ENCODE data around the gene OGN. TPM values are rescaled to one million over a fixed set of nuclear protein-coding genes. Genes with fewer than 3 reads are reported as not detected.

OGN gene
- polyA plus RNA-seq, 1 donor (not counting 4 experiments of a cell fraction or from before 2014, with no cell fraction given) = not detected

DNA sequence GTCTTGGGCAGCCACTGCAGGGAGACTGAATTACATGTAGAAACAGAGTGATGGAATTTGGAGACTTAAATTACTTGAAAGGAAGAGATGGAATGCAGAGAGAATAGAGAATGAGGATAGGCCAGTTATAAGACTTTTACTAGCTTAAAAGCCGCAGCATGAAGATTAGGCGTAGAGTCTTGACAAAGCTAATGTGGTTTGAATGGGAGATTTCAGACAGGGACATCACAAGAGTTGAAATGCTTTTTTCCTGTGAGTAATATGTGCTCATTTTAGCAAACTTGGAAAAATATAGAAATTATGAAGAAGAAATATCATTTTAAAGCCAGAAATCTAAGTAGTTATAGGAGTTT, 71.1 kb downstream of the OGN start:
- no peak for TF ChIP-seq EZH2 (IDR thresholded peaks at IDR 0.05; ENCODE audit: low read length)
- TF ChIP-seq, protein P1, sequence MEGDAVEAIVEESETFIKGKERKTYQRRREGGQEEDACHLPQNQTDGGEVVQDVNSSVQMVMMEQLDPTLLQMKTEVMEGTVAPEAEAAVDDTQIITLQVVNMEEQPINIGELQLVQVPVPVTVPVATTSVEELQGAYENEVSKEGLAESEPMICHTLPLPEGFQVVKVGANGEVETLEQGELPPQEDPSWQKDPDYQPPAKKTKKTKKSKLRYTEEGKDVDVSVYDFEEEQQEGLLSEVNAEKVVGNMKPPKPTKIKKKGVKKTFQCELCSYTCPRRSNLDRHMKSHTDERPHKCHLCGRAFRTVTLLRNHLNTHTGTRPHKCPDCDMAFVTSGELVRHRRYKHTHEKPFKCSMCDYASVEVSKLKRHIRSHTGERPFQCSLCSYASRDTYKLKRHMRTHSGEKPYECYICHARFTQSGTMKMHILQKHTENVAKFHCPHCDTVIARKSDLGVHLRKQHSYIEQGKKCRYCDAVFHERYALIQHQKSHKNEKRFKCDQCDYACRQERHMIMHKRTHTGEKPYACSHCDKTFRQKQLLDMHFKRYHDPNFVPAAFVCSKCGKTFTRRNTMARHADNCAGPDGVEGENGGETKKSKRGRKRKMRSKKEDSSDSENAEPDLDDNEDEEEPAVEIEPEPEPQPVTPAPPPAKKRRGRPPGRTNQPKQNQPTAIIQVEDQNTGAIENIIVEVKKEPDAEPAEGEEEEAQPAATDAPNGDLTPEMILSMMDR (optimal IDR thresholded peaks at IDR 0.05 in 1 of 3, IDR thresholded peaks at IDR 0.05 in 1 of 3, conservative IDR thresholded peaks at IDR 0.05 in 1 of 3; ENCODE audit: extremely low read depth in 1 of 3, insufficient read depth in 2 of 3, low read length in 3 of 3) = no peak
- dilution Hi-C loops (cut with MboI; ENCODE audit: extremely low pct_ligation_motif_present, low sequenced_read_pairs) = no loop called here
- H3K9ac ChIP-seq (ENCODE audit: control insufficient read depth, extremely low read depth, insufficient read depth, low read length) = no peak overlapping the region
- H3K4me2 ChIP-seq (ENCODE audit: control insufficient read depth, extremely low read depth, insufficient read depth, low read depth, low read length) = no peak overlapping the region
- DNase-seq (ENCODE audit: low read depth, low spot score) = no peak
- peaks cover 0 to 9% of the 10 kb centered on the region in 2 experiments for H3K36me3 ChIP-seq (ENCODE audit: control insufficient read depth in 2 of 2, extremely low read depth in 1 of 2, insufficient read depth in 2 of 2, low read length in 2 of 2)
- no peaks in the 10 kb centered on the region for H3K79me2 ChIP-seq (ENCODE audit: control insufficient read depth, insufficient read depth, low read length)
- no peak overlapping the region for H2AFZ ChIP-seq (ENCODE audit: control insufficient read depth, low read length)
- no peak for FAIRE-seq
- H3K27ac ChIP-seq (ENCODE audit: control insufficient read depth, insufficient read depth, low read length) = no peak overlapping the region
- no peaks in the 10 kb centered on the region for H3K9me3 ChIP-seq (ENCODE audit: control insufficient read depth, low read depth, low read length)
- no peak overlapping the region for H3K4me3 ChIP-seq (ENCODE audit: control insufficient read depth in 2 of 3, extremely low read depth in 1 of 3, insufficient read depth in 2 of 3, low read depth in 1 of 3, low read length in 3 of 3)
- H4K20me1 ChIP-seq (ENCODE audit: control insufficient read depth, extremely low read depth, insufficient read depth, low read length) = no peaks in the 10 kb centered on the region
- peaks cover under 1% of the 10 kb centered on the region for H3K4me1 ChIP-seq (ENCODE audit: control insufficient read depth, extremely low read depth, insufficient read depth, low read length)
- H3K9me1 ChIP-seq (ENCODE audit: control insufficient read depth, extremely low read depth, insufficient read depth, low read length) = no peaks in the 10 kb centered on the region
- H3K27me3 ChIP-seq (ENCODE audit: control insufficient read depth, extremely low read depth, insufficient read depth, low read length) = no peaks in the 10 kb centered on the region

Other genes with a start within 250 kb of the OGN start
- 60.1 to 88.4 TPM (median 82.4 TPM) in 3 replicates for gene IARS1, start 110.9 kb downstream of the OGN start, polyA plus RNA-seq
- gene NOL8, start 79.2 kb downstream of the OGN start, polyA plus RNA-seq = 18.8 to 28.9 TPM (median 20.2 TPM) in 3 replicates
- 2.8 to 6.7 TPM (median 3.3 TPM) in 3 replicates for gene CENPP, start 78.6 kb downstream of the OGN start, polyA plus RNA-seq
- not detected in 3 replicates for gene OMD, start 19.9 kb upstream of the OGN start, polyA plus RNA-seq
- gene ASPN, start 77.9 kb upstream of the OGN start, polyA plus RNA-seq = 0.36 to 1.1 TPM (median 0.63 TPM) in 3 replicates
- gene ECM2, start 131.4 kb upstream of the OGN start, polyA plus RNA-seq = 0.36 to 0.99 TPM (median 0.75 TPM) in 3 replicates